ENCODE data around the gene BROX. TPM values are rescaled to one million over a fixed set of nuclear protein-coding genes. Genes with fewer than 3 reads are reported as not detected.
"Not testable (repeated sequence)": the region's sequence is repeated elsewhere in the genome, so short reads cannot be mapped to it uniquely, and the experiment has no call there.

The BROX gene
- total and polyA plus RNA-seq, 2 donors (not counting 3 experiments of a cell fraction or from before 2014, with no cell fraction given): 7.3 to 39.7 TPM

GRCh38 chr1:222663431-222663934, 48.9 kb upstream of the BROX start:
- DNase-seq (ENCODE audit: low read depth, low spot score): no peak
- TF ChIP-seq POLR2AphosphoS5 (IDR thresholded peaks at IDR 0.05; ENCODE audit: insufficient read depth, low read depth, low read length) (no peak), POLR2A (IDR thresholded peaks at IDR 0.05; ENCODE audit: low read depth, low read length) (no peak)
- dilution Hi-C loops (cut with MboI; ENCODE audit: extremely low pct_ligation_motif_present, low sequenced_read_pairs): no loop called here
- Histone ChIP-seq H3K9me3 (replicated peaks; ENCODE audit: control insufficient read depth, insufficient read depth, low read length) (no peaks in the 10 kb centered on the region), H2AFZ (ENCODE audit: low read depth, low read length) (no peak overlapping the region), H3K4me3 (replicated peaks in 1 of 3; ENCODE audit: insufficient read depth in 1 of 3, low read depth in 1 of 3, low read length in 3 of 3) (no peak overlapping the region), H3K79me2 (ENCODE audit: control insufficient read depth, insufficient read depth, low read length) (no peaks in the 10 kb centered on the region), H3K27me3 (ENCODE audit: control insufficient read depth in 2 of 2, insufficient read depth in 2 of 2, low read length in 2 of 2) (no peaks in the 10 kb centered on the region), H3K27ac (ENCODE audit: insufficient read depth, low read depth, low read length) (no peak overlapping the region), H3K4me1 (ENCODE audit: control insufficient read depth, extremely low read depth, insufficient read depth, low read length) (no peaks in the 10 kb centered on the region), H4K20me1 (replicated peaks; ENCODE audit: control insufficient read depth, extremely low read depth, insufficient read depth, low read length) (no peaks in the 10 kb centered on the region), H3K9ac (replicated peaks; ENCODE audit: extremely low read depth, insufficient read depth, low read length) (no peak overlapping the region), H3K9me1 (replicated peaks; ENCODE audit: control insufficient read depth, extremely low read depth, insufficient read depth, low read length) (no peaks in the 10 kb centered on the region), H3K4me2 (ENCODE audit: insufficient read depth, low read length) (no peak overlapping the region), H3K36me3 (ENCODE audit: control insufficient read depth in 2 of 2, extremely low read depth in 1 of 2, insufficient read depth in 2 of 2, low read length in 2 of 2) (peaks cover 33 to 36% of the 10 kb centered on the region in 2 experiments)
- BruUV-seq (replicated peaks): no TSS peak
- no peak for FAIRE-seq
- ChIA-PET CTCF (interaction anchor here (0.7 kb wide), 1 partner anchor 198 kb away, joined by 3 read pairs; no protein-coding TSS in a partner anchor), POLR2A (no interaction called here)
- intact Hi-C loops (cut with micrococcal nuclease): no loop called here

GRCh38 chr1:222665964-222666363, 46.4 kb upstream of the BROX start:
- no peak for DNase-seq (ENCODE audit: low read depth, low spot score)
- no peak for TF ChIP-seq MAX (IDR thresholded peaks at IDR 0.05; ENCODE audit: insufficient read depth, insufficient read length)
- no peak for TF ChIP-seq EZH2 (IDR thresholded peaks at IDR 0.05; ENCODE audit: borderline replicate concordance, low read depth, low read length, severe bottlenecking)
- TF ChIP-seq JUN (IDR thresholded peaks at IDR 0.05; ENCODE audit: borderline replicate concordance, insufficient read depth, insufficient read length, low read depth): no peak
- no peak for TF ChIP-seq FOS (IDR thresholded peaks at IDR 0.05; ENCODE audit: borderline replicate concordance, insufficient read depth, low read length)
- no peak for TF ChIP-seq POLR2AphosphoS5 (IDR thresholded peaks at IDR 0.05; ENCODE audit: insufficient read depth, low read depth, low read length)
- no peak for TF ChIP-seq GATA2 (IDR thresholded peaks at IDR 0.05; ENCODE audit: insufficient read depth, insufficient read length, low read depth, low read length)
- TF ChIP-seq CTCF (IDR thresholded peaks at IDR 0.05; ENCODE audit: extremely low read depth in 1 of 2, insufficient read depth in 1 of 2, low read depth in 1 of 2, low read length in 2 of 2): no peak
- no peak for TF ChIP-seq MYC (IDR thresholded peaks at IDR 0.05; ENCODE audit: low read depth, low read length)
- TF ChIP-seq POLR2A (IDR thresholded peaks at IDR 0.05; ENCODE audit: low read depth, low read length): no peak
- FAIRE-seq: no peak
- Histone ChIP-seq H3K9me1 (replicated peaks; ENCODE audit: control insufficient read depth, extremely low read depth, insufficient read depth, low read length) (no peaks in the 10 kb centered on the region), H3K4me2 (ENCODE audit: insufficient read depth, low read length) (no peak overlapping the region), H4K20me1 (replicated peaks; ENCODE audit: control insufficient read depth, extremely low read depth, insufficient read depth, low read length) (no peaks in the 10 kb centered on the region), H2AFZ (ENCODE audit: low read depth, low read length) (no peak overlapping the region), H3K27ac (ENCODE audit: insufficient read depth, low read depth, low read length) (no peak overlapping the region), H3K36me3 (ENCODE audit: control insufficient read depth in 2 of 2, extremely low read depth in 1 of 2, insufficient read depth in 2 of 2, low read length in 2 of 2) (peaks cover 24 to 27% of the 10 kb centered on the region in 2 experiments), H3K4me3 (replicated peaks in 1 of 3; ENCODE audit: insufficient read depth in 1 of 3, low read depth in 1 of 3, low read length in 3 of 3) (no peak overlapping the region), H3K9ac (replicated peaks; ENCODE audit: extremely low read depth, insufficient read depth, low read length) (no peak overlapping the region), H3K79me2 (ENCODE audit: control insufficient read depth, insufficient read depth, low read length) (no peaks in the 10 kb centered on the region), H3K27me3 (ENCODE audit: control insufficient read depth in 2 of 2, insufficient read depth in 2 of 2, low read length in 2 of 2) (no peaks in the 10 kb centered on the region), H3K9me3 (replicated peaks; ENCODE audit: control insufficient read depth, insufficient read depth, low read length) (no peaks in the 10 kb centered on the region), H3K4me1 (ENCODE audit: control insufficient read depth, extremely low read depth, insufficient read depth, low read length) (no peaks in the 10 kb centered on the region)
- intact Hi-C loops (cut with micrococcal nuclease): no loop called here
- BruUV-seq (replicated peaks): no TSS peak
- ChIA-PET CTCF (no interaction called here), POLR2A (no interaction called here)
- dilution Hi-C loops (cut with MboI; ENCODE audit: extremely low pct_ligation_motif_present, low sequenced_read_pairs): no loop called here

- H3K4me1 ChIP-seq (ENCODE audit: control insufficient read depth, extremely low read depth, insufficient read depth, low read length); CTCF ChIA-PET; H3K9ac ChIP-seq (replicated peaks; ENCODE audit: extremely low read depth, insufficient read depth, low read length); intact Hi-C loops (cut with micrococcal nuclease); H3K4me2 ChIP-seq (ENCODE audit: insufficient read depth, low read length); H3K9me1 ChIP-seq (replicated peaks; ENCODE audit: control insufficient read depth, extremely low read depth, insufficient read depth, low read length); H3K4me3 ChIP-seq (replicated peaks in 1 of 3; ENCODE audit: insufficient read depth in 1 of 3, low read depth in 1 of 3, low read length in 3 of 3); H3K9me3 ChIP-seq (replicated peaks; ENCODE audit: control insufficient read depth, insufficient read depth, low read length); H4K20me1 ChIP-seq (replicated peaks; ENCODE audit: control insufficient read depth, extremely low read depth, insufficient read depth, low read length); H3K27ac ChIP-seq (ENCODE audit: insufficient read depth, low read depth, low read length); dilution Hi-C loops (cut with MboI; ENCODE audit: extremely low pct_ligation_motif_present, low sequenced_read_pairs); POLR2A ChIA-PET; H3K27me3 ChIP-seq (ENCODE audit: control insufficient read depth in 2 of 2, insufficient read depth in 2 of 2, low read length in 2 of 2); DNase-seq (ENCODE audit: low read depth, low spot score); FAIRE-seq; BruUV-seq (replicated peaks); H2AFZ ChIP-seq (ENCODE audit: low read depth, low read length); H3K79me2 ChIP-seq (ENCODE audit: control insufficient read depth, insufficient read depth, low read length): not testable (repeated sequence)
- peaks cover 15 to 28% of the 10 kb centered on the region in 2 experiments for H3K36me3 ChIP-seq (ENCODE audit: control insufficient read depth in 2 of 2, extremely low read depth in 1 of 2, insufficient read depth in 2 of 2, low read length in 2 of 2)
Measured at GRCh38 chr1:222668184-222668583, 44.2 kb upstream of the BROX start.

All from endothelial cell of umbilical vein (primary cell).